Small intestine (tissue), 7 donors: ENCODE data around the gene HSD17B14. TPM values are rescaled to one million over a fixed set of nuclear protein-coding genes. Genes with fewer than 3 reads are reported as not detected.
A peak's percentile ranks its signal among the peaks of the same experiment; 100 is the strongest.
"Not testable (repeated sequence)": the region's sequence is repeated elsewhere in the genome, so short reads cannot be mapped to it uniquely, and the experiment has no call there.

Experiments used
- DNase-seq, 2 donors: peaks; one replicate each; pipeline versions ENCODE4 v3.0.0 to v3.0.0-alpha.2; 2013
- FAIRE-seq: peaks from 2 replicates; lab custom pipeline; 2012; peaks lifted over from hg19 to GRCh38; lab: Jason Lieb, UNC
- H3K27ac ChIP-seq, 3 donors: one replicate each; pipeline ENCODE4 v1.5.1; 2013; ENCODE audit warnings: low read length in 2 of 3, mild to moderate bottlenecking in 2 of 3, control low read depth in 1 of 3, inconsistent platforms in 1 of 3, low read depth in 1 of 3, moderate library complexity in 1 of 3
- H3K27me3 ChIP-seq, 3 donors: one replicate each; pipeline ENCODE4 v1.6.1; 2013; ENCODE audit warnings: low read length in 3 of 3, inconsistent platforms in 1 of 3; ENCODE audit not compliant: control insufficient read depth in 3 of 3, insufficient read depth in 3 of 3
- H3K36me3 ChIP-seq, 3 donors: one replicate each; pipeline ENCODE4 v1.6.1; 2013; ENCODE audit warnings: low read length in 3 of 3, inconsistent platforms in 1 of 3, low read depth in 1 of 3, mild to moderate bottlenecking in 1 of 3, moderate library complexity in 1 of 3; ENCODE audit not compliant: control insufficient read depth in 3 of 3, insufficient read depth in 2 of 3
- H3K4me1 ChIP-seq, 3 donors: one replicate each; pipeline ENCODE4 v1.6.1; 2013; ENCODE audit warnings: low read length in 2 of 3, inconsistent platforms in 1 of 3, low read depth in 1 of 3, mild to moderate bottlenecking in 1 of 3, moderate library complexity in 1 of 3; ENCODE audit not compliant: control insufficient read depth in 3 of 3, insufficient read depth in 2 of 3
- H3K4me3 ChIP-seq, 3 donors: one replicate each; pipeline ENCODE4 v1.5.1; 2013; ENCODE audit warnings: low read length in 3 of 3, control low read depth in 1 of 3, inconsistent platforms in 1 of 3, low read depth in 1 of 3, mild to moderate bottlenecking in 1 of 3, moderate library complexity in 1 of 3
- H3K9me3 ChIP-seq, 2 donors: one replicate each; pipeline ENCODE4 v1.6.1; 2013; ENCODE audit warnings: low read depth in 1 of 2, low read length in 1 of 2; ENCODE audit not compliant: control insufficient read depth in 2 of 2, insufficient read depth in 1 of 2
- WGBS, 3 donors: extraction: QIAGEN DNeasy Blood & Tissue Kit; methylation state at CpG; one replicate each; pipeline ENCODE4 v1.1.7; 2013; 5-methylcytosine and 5-hydroxymethylcytosine counted together
- polyA plus RNA-seq, 4 donors: library from polyadenylated mRNA; stranded (reverse) in 3 of 4; unstranded in 1 of 4; fragments of 200-250 nt in 3 of 4; fragments of 120-200 nt in 1 of 4; gene quantifications; one replicate each; pipeline versions ENCODE4 v1.2.1 to v1.2.3, GENCODE V29; 2013
- donor health status: healthy with polysubstance abuse.
- donor health status: control.
- donor health status: control.
- donor health status: Bipolar disorder and iron deficiency.
- donor health status: healthy.

The HSD17B14 gene
- polyA plus RNA-seq, 4 donors: 4.4 to 102 (median 11.6) TPM; not detected in 1

- H3K27ac ChIP-seq: peak overlapping the region in 2 of 3 donors; percentile 17 to 79
- peaks cover 0 to 6% of the 10 kb centered on the region in 2 donors for H3K9me3 ChIP-seq
- H3K4me3 ChIP-seq: no peak overlapping the region
- peaks cover 0 to 51% (median 3%) of the 10 kb centered on the region in 3 donors for H3K4me1 ChIP-seq
- H3K36me3 ChIP-seq: peaks cover 4 to 59% (median 8%) of the 10 kb centered on the region in 3 donors
- no peak for FAIRE-seq
- H3K27me3 ChIP-seq: no peaks in the 10 kb centered on the region
- peak in 1 of 2 donors; percentile 46 for DNase-seq
- 82 to 86% (median 82%) methylated on average over 6 of the region's 6 CpGs for WGBS, 3 donors
Observed at GRCh38 chr19:48877855-48878195, 41.5 kb upstream of the HSD17B14 start.

GRCh38 chr19:48876043-48876981 lies 40.0 kb upstream of the HSD17B14 start:
- H3K9me3 ChIP-seq, FAIRE-seq, H3K27me3 ChIP-seq: not testable (repeated sequence)
- peak overlapping the region in 2 of 3 donors; percentile 95 to 97 for H3K4me3 ChIP-seq
- DNase-seq: peak; percentile 54 to 67
- peak overlapping the region; percentile 99 to 100 (median 100) for H3K27ac ChIP-seq
- H3K4me1 ChIP-seq: peaks cover 0 to 53% (median 3%) of the 10 kb centered on the region in 3 donors
- H3K36me3 ChIP-seq: peaks cover 4 to 59% (median 8%) of the 10 kb centered on the region in 3 donors
- 63 to 66% (median 64%) methylated on average over 30 of the region's 30 CpGs for WGBS, 3 donors

- Histone ChIP-seq H3K4me1 (peaks cover 0 to 52% (median 3%) of the 10 kb centered on the region in 3 donors), H3K4me3 (peak overlapping the region; percentile 36 to 97 (median 95)), H3K27me3 (no peaks in the 10 kb centered on the region), H3K36me3 (peaks cover 4 to 59% (median 8%) of the 10 kb centered on the region in 3 donors), H3K27ac (peak overlapping the region; percentile 99 to 100 (median 100)), H3K9me3 (no peaks in the 10 kb centered on the region)
- WGBS, 3 donors: 16 to 26% (median 22%) methylated on average over 17 of the region's 17 CpGs
- FAIRE-seq (no peak), DNase-seq (peak; percentile 41 to 58)
Observed at GRCh38 chr19:48874303-48875135, 38.2 kb upstream of the HSD17B14 start.

- WGBS, 3 donors: 37 to 45% (median 40%) methylated on average over 14 of the region's 14 CpGs
- Histone ChIP-seq H3K27me3 (no peaks in the 10 kb centered on the region), H3K27ac (peak overlapping the region; percentile 99 to 100 (median 100)), H3K4me1 (peaks cover 0 to 48% (median 3%) of the 10 kb centered on the region in 3 donors), H3K36me3 (peaks cover 4 to 53% (median 8%) of the 10 kb centered on the region in 3 donors), H3K9me3 (no peaks in the 10 kb centered on the region), H3K4me3 (peak overlapping the region; percentile 95 to 97 (median 97))
- FAIRE-seq (no peak), DNase-seq (peak in 1 of 2 donors; percentile 61)
Observed at GRCh38 chr19:48873476-48874302, 37.4 kb upstream of the HSD17B14 start.

- DNase-seq (peak; percentile 95 to 96), FAIRE-seq (no peak)
- Histone ChIP-seq H3K4me1 (peaks cover 0 to 48% (median 3%) of the 10 kb centered on the region in 3 donors), H3K4me3 (peak overlapping the region; percentile 95 to 97 (median 97)), H3K9me3 (no peaks in the 10 kb centered on the region), H3K27me3 (no peaks in the 10 kb centered on the region), H3K36me3 (peaks cover 4 to 49% (median 8%) of the 10 kb centered on the region in 3 donors), H3K27ac (peak overlapping the region; percentile 99 to 100 (median 100))
- WGBS, 3 donors: 1 to 3% (median 2%) methylated on average over 14 of the region's 14 CpGs
Observed at GRCh38 chr19:48872884-48873475, 36.7 kb upstream of the HSD17B14 start.

- no peaks in the 10 kb centered on the region for H3K27me3 ChIP-seq
Observed at GRCh38 chr19:48872182-48872883, 36.0 kb upstream of the HSD17B14 start, which contains the start of gene PPP1R15A. Gene PPP1R15A, plus strand, starts transcription at chr19:48872421. Its CDS starts 813 bp downstream, at chr19:48873234.

More at GRCh38 chr19:48872182-48872883, 36.0 kb upstream of the HSD17B14 start, which contains the start of gene PPP1R15A:
- Histone ChIP-seq H3K4me3 (peak within 1 kb of the TSS; percentile 95 to 97 (median 97)), H3K9me3 (no peaks in the 10 kb centered on the region), H3K4me1 (peaks cover 0 to 50% (median 3%) of the 10 kb centered on the region in 3 donors), H3K36me3 (peaks cover 4 to 43% (median 8%) of the 10 kb centered on the region in 3 donors), H3K27ac (peak within 1 kb of the TSS; percentile 99 to 100 (median 100))
- DNase-seq: peak; percentile 99
- WGBS, 3 donors: 0 to 1% (median 0%) methylated on average over 53 of the region's 53 CpGs
- FAIRE-seq: no peak
